ENCODE results near the gene MGST2.
A peak's percentile ranks its signal among the peaks of the same experiment; 100 is the strongest.
"Not testable (repeated sequence)": the region's sequence is repeated elsewhere in the genome, so short reads cannot be mapped to it uniquely, and the experiment has no call there.

MGST2 gene

DNA sequence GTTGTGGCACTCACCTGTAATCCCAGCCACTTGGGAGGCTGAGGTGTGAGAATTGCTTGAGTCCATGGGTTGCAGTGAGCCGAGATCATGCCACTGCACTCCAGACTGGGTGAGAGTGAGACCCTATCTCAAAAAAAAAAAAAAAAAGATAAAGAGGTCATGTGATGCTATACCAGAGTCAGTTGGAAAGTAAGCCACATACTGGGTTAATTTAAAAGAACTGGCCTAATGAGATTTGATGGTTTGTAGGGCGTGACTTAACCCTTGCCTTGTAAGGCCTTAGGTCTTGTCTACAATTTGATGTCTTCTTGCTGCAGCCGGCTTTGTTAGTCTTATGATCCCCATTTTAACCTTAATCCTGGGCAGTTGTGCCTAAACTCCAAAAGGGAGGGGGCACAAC, 5.2 kb downstream of the MGST2 start:
- no peak for DNase-seq

DNA sequence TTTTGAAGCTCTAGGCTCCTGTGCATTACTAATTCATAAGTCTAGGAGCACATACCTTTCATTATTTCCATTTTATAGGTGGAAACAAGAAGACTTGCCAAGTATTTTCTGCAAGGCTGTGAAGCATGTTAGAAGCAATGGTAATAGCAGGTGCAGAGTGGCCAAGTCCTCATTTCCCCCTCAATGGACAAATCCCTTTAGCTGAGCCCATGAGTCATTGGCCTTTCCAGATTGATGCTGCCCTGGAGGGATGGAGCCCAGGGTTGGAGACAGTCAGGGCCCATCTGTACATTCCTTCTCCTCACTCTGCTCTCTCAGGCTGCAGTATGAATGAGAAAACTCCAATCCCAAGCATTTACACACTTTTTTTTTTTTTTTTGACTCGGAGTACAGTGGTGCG, 6.6 kb downstream of the MGST2 start:
- DNase-seq: no peak

DNA sequence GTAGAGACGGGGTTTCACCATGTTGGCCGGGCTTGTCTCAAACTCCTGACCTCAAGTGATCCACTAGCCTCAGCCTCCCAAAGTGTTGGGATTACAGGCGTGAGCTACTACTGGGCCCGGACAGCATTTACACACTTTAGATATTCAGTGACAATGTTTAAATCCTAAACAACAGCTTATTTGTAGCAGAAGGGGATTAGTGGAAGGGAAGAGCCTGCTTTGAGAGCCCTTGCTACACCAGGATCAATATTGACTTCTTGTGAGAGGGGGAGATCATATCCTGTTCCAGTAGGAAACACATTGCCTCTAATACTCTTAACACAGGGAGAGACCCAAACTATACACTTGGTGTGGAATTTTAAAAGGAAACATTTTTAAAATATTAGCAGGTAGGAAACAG, 7.1 kb downstream of the MGST2 start:
- no peak for DNase-seq

DNA sequence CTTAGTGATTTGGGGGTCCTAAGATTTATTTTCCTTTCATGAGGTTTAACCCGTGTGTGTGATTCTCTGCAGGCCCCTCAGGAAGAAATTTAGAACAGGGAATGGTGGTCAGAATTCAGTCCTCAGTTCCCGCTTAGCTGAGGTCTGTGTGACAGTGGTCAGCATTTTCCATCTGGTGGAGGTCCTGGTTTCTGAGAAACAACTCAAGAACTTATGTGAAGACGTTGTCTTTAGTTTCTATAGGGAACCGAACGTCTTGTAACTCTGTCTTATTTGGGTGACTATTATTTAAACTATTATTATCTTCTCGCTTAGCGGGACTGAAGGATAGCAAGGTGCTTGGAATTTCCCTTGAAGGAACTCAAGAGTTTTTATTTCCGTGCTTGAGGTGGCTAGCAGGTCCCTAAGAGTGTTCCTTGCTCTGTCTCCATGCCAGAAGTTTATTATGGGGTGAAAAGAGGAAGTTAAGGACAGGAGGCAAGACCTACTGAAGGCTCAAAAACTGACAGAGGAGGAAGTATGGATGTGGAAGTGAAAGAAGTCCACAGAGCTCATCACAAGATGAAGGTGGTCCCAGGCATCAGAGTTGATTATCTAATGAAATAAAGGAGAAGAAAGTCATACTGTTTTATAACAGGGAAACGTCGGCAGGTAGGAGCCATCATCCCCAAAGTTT, 9.4 kb downstream of the MGST2 start:
- DNase-seq: no peak

DNA sequence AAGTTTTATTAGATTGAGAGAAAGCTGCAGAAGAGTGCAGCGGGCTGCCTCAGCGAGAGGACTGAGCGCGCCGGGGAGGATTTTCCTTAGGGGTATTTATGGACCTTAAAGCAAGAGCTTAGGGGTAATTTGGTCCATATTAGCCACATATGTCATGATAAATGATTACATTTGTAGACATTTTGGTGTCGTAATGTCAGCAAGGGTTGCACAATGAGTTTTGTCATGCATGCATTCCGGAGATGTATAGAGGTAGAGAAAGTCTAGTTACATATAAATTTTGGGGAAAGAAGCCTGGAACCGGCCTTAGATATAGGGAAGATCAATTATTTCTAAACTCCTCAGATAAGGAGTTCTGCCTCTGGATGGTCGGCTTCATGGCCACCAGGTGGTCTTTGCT, 10.0 kb downstream of the MGST2 start:
- no peak for DNase-seq

DNA sequence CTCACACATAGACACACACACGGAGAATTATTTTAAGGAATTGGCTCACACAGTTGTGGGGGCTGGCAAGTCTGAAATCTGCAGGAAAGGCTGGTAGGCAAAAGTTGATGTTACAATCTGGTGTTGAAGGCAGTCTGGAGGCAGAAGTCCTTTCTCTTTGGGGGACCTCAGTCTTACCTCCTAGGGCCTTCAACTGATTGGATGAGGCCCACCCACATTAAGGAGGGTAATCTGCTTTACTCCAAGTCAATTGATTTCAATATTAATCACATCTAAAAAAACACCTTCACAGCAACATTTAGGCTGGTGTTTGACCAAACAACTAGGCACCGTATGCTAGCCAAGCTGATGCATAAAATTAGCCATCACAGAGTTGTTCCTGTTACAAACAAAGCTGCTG, 10.7 kb downstream of the MGST2 start:
- no peak for DNase-seq

DNA sequence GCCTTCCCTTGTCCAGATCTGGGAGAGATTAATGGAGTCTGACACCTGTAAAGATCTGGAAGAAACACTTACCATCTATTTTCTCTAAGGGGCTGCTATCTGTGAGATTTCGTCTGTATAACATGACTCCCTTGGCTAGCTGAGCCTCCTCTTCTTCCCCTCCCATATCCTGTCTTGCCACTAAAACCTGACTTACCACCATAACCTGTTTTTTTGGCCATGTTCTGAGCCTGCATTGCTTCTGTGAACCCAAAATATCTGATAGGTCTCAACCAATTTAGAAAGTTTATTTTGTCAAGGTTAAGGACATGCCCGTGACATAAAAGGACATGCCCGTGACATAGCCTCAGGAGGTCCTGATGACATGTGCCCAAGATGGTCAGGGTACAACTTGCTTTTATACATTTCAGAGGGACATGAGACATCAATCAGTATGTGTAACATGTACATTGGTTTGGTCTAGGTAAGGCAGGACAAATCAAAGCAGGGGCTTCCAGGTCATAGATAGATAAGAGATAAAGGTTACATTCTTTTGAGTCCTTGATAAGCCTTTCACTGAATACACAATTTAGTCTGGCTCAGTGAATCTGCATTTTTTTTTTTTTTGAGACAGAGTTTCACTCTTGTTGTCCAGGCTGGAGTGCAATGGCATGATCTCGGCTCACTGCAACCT, 11.4 kb downstream of the MGST2 start:
- DNase-seq: no peak

DNA sequence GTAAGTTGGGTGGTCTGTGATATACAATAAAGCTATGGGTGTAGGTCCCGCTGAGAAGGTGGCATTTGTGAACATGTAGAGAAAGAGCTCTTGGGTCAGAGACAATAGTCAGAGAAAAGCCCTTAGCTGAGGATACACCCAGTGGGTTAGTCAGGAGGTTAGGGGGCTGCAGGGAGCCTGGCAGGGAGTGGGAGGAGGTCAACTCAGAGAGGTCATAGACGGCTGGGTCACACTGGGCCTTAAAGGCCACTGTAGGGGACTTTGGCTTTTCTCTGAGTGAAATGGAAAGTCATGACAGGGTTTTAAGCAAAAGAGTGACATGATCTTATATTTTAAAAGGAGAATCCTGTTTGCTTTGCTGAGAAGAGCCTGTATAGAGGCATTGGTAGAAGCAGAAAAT, 16.7 kb downstream of the MGST2 start:
- no peak for DNase-seq

DNA sequence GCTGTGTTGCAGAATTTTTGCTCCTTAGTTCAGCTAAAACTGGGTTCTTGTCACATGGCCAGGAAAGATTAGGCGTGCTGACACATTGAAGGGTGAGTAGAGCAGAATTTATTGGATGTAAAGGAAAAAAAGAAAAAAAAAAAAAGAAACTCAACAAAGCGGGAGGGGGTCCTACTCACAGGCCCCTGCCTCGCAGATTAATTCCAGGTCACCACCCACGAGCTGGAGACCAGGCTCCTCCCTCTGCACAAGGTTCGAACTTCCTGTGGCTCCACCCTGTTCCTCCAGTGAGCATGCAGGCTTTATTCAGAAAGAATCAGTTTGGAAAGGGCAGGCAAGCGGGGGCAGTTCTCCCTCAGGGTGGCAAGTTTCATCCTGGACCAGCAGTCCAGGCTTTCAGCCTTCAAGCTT, 17.1 kb downstream of the MGST2 start:
- no peak for DNase-seq

DNA sequence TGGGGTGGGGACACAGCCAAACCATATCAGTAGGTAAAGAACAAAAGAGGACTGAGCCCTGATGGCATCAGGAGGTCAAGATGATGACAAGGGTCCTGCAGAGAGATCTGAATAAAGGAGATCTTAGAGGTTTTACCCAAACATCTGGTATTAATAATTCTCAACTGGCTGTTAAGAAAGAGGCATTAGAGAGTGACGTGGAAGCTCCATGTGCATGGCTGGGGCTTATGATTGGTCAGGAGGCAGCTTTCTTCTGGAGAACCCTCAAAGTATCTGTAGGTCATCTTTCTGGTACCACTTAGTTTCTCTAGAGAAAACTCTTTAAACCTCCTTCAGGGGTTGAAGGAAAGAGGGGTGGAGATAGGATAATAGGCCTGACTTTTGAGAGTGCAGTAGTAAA, 18.7 kb downstream of the MGST2 start:
- DNase-seq: peak; percentile 43

DNA sequence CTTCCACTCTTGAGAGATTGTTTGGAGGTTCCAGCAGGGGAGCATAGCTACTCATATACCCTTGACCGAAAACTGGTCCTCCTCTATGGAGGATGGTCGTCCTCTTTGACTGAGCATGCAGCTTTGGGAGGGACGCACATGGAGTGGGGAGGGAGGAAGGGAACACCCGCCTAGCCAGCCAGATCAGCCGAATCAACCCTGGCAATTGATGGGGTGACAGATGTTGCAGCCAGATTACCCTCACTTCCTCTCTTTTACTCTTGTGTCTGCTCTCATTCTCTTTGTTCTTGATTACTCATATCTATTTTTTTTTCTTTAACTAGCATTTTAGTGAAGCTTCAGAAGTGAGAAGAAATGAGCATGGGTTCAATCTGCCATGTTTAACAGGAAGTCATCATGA, 19.6 kb downstream of the MGST2 start:
- no peak for DNase-seq

DNA sequence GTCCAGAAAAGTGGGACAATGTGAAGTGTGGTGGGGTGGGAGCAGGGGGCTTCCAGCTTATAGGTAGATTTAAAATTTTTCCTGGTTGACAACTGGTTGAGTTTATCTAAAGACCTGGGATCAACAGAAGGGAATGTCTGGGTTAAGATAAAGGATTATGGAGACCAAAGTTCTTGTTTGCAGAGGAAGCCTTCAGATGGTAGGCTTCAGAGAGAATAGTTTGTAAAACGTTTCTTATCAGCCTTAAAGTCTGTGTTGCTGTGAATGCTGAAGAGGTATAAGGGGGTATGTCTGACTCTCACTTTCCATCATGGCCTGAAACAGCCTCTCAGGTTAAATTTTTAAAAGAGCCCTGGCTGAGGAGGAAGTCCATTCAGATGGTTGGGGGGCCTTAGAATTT, 20.5 kb downstream of the MGST2 start:
- no peak for DNase-seq

DNA sequence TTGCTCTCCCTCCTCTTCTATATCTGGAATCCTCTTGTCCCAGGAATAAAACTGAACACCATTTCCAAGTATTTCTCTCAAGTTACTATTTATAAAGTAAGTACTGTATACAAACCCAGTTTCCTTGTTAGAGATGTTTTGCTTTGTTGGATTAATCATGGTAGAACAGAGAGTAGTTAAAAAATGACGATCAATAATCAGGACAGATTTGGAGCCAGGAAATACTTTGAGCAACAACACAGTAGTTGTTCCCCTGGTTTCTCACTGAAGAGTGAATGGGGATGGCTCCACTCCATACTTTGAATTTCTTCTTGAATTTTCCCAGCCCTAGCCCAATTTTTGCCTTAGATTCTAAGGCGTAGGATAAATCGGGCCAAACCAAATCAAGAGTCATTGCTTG, 21.4 kb downstream of the MGST2 start:
- DNase-seq: no peak

DNA sequence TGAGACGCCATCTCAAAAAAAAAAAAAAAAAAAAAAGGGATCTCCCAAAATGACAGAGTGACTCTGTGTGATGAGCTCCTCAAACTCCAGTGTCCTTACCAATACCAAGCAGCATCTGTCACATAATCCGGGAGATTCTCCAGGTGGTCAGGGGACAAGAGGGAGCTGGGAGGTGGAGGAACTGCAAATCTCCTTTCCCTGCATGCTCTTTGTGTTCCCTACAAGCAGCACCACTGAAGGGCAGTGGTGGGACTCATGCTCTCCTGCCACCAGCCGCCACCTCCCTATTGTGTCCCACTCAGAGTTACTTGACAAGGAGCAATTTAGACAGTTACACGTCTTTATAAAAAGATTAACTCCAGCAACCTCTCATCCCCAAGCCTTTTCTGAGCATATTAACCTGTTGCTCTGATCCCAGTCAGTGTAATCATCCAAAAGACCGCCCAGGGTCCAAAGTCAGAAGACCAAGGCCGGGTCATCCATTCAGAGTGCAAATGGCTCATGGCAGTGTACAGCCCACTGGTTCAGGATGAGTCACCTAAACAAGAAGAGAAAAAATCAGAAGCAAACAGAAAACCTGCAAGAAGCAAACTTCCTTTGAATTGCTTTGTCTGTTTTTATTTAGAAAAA, 23.6 kb downstream of the MGST2 start:
- DNase-seq: no peak

DNA sequence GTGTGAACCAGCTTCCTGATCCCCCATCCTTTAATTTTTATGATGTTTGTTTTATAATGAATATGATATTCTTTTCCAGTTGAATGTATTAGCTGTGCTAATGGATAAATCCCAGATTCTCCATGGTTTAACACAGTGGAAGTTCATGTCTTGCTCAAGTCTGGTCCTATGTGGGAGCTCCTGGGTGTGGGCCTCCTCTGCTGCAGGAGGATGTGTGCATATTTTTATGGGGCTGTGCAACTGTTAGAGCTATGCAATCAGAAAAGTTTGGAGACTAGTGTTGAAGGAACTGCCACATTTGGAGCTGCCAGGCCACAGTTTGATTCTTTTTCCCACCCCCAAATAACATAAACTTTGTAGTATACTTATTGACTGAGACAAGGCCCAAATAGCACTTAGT, 24.8 kb downstream of the MGST2 start:
- DNase-seq: no peak

DNA sequence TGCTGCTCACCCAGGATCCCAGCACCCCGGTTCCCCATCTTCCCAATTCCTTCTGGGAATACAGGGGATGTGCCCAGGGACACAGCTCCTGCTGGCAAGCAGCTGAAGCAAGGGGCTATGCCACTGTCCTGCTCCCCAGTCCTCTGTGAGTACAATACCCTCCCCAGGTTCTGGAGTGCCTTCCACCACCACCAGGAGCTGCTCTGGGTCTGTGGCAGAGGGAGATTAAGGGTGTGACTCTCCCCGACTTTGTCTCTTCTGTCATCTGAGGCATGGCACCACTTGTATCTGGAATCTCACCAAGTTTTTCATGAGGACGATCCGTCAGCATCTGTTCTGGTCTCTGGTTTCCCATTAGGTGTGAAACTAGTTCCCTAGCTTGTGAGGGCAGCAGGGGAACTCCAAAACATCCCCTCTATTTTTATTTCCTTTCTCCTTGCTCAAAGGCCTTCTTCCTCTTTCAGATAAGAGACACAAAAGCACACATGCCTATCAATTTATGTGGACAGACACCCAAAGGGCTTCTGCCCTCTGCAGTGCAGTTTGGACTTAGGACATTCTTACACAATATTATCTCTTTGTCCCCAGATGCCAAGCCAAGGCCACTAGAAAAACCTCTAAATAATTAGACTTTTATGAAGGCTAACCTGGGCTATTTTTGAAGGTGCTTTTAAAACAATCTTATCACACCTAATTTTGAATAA, 26.8 kb downstream of the MGST2 start:
- DNase-seq: no peak

DNA sequence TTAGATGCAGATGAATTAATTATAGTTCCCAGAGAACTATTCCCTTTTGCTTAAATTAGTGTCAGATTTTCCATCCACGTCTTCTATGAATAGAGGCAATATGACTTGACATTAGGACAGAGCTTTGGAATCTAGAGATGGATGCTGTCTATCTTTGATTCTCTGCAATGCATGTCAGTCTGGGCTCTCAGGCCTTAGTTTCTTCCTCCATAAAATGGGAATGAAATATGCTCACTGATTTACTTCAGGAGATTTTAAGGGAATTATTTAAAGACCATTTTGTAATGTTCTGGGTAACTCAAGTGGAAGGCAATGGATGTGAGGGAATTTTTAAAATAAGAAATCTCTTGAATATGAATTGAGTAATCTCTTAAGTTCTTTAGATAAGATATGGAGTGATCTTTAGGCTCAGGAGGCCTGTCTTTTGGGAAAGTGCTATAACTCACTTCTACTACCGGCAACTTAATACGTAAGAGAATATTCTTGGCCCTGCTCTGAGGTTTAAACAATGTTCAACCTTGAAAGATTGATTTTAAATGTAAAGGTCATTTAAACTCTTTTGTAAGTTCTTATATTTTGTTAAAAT, 29.0 kb downstream of the MGST2 start:
- DNase-seq: no peak

DNA sequence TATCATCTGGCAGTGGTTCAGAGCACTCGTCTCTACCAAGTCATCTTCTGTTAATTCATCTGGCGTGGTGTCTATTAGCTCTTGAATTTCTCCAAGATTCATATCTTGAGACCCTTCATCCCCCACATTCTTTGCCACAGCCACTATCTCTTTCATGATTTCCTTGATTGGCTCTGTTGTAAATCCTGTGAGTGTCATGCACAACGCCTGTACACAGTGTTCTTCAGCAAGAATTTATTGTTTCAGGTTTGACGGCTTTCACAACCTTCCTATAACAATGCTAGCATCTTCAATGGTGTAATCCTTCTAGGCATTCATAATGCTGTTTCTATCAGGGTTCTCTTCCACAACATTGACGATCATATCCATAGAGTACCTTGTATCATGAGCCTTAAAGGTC, 30.9 kb downstream of the MGST2 start:
- no peak for DNase-seq

DNA sequence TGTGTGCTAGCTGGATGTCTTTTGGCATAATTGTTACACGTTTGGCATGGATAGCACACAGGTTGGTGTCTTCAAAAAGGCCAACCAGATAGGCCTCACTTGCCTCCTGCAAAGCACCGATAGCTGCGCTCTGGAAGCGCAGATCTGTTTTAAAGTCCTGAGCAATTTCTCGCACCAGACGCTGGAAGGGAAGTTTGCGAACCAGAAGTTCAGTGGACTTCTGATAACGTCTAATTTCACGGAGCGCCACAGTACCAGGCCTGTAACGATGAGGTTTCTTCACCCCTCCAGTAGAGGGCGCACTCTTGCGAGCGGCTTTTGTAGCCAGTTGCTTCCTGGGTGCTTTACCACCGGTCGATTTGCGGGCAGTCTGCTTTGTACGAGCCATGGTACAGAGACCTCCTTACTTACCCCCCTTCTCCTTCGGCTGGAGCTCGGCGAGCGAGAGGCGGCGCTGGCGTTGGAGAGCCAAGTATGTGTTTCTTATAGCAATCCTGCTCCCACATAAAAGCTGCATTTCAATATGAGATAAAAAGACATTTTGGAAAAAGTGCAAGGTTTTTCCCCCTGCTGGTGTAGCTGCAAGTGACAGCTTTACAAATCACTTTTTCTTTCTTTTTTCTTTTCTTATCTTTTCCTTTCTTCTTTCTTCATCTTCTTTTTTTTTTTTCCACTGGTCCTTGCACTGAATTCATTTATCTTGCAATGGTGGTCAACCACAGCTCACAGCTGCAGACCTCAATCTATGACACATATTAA, 32.7 kb downstream of the MGST2 start:
- not testable (repeated sequence) for DNase-seq

DNA sequence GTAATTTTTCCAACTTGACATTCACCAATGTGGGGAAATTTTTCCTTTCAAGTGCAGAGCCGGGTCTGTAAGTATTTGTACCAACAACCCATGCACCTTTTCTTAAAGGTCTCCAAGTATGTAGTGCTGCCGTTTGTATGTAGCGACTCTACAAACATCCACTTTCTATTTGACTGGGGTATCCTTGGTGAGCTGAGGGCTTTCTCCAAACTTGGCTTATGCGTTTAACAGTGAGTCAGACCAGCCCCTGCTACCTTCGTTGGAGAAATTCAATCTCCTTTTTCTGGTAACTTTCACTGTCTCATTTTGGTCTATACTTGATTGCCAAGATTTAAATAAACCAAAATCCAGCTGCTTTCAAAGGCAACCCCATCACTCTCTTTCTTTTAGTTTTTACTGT, 34.9 kb downstream of the MGST2 start:
- DNase-seq: no peak

DNA sequence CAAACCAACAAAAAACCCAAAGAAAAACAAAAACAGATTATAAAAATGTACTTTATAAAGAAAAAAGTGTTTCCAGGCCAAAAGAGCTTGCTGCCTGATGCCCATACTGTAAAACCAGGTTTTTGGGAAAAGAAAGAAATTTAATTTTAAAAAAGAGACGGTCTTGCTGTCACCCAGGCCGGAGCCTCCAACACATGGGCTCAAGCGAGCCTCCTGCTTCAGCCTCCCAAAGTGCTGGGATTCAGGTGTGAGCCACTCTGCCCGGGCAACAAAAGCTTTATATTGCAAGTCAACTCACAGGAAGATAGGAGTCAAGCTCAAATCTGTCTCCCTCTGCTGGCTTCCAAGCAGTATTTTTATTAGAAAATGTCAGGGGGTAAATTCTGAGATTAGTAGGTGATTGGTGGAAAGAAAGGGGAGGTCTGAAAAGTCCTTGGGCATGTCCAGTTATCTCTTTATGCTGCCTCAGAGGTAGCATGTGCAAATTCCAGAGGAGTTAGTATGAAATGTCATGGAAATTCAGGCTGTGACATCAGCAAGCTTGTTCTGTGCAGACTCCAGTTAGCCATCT, 39.4 kb downstream of the MGST2 start:
- DNase-seq: peak; percentile 18

DNA sequence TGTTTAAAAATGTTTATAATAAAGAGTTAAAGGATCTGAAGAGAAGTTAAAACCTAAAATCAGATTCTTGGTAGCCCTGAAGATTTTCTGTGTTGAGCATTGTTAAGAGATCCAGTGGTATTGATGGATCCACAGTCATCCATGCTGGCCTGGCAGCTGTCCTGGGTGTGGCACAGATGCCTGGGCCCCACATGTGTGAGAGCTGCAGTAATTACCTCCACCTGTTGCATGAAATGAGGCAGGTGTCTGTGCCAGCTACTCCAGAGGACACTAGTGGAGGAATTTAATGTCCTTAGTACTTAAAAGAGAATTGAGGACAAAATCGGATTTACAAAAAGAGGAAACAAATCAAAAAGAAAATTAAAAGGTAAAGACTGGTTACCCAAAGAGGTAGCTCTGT, 44.0 kb downstream of the MGST2 start:
- no peak for DNase-seq

All from fibroblast of skin of scalp (primary cell).